Ovary (tissue), 9 donors: ENCODE data around the gene SIX3. TPM values are rescaled to one million over a fixed set of nuclear protein-coding genes. Genes with fewer than 3 reads are reported as not detected.

ENCODE experiments used
- DNase-seq, 5 donors: peaks; one replicate each; pipeline ENCODE4 v3.0.0-alpha.2; 2019 to 2020
- H3K27ac ChIP-seq, 2 donors: fragments of 200-600 bp; one replicate each; pipeline versions ENCODE4 v1.5.1 to v1.8.0; 2019 to 2022
- H3K27me3 ChIP-seq: fragments of 200-600 bp; one replicate; pipeline ENCODE4 v1.8.0; 2022
- H3K36me3 ChIP-seq: fragments of 200-600 bp; sonication (generic); one replicate; pipeline ENCODE4 v1.5.1; 2019
- H3K4me1 ChIP-seq: one replicate; pipeline ENCODE4 v1.8.1; 2013; ENCODE audit warnings: mild to moderate bottlenecking, moderate library complexity; ENCODE audit not compliant: insufficient read depth
- H3K4me3 ChIP-seq: fragments of 200-600 bp; sonication (generic); one replicate; pipeline ENCODE4 v1.5.1; 2017
- H3K9me3 ChIP-seq, 2 donors: fragments of 200-600 bp in 1 of 2; sonication (generic) in 1 of 2; one replicate each; pipeline versions ENCODE4 v1.5.1 to v1.8.1; 2013 to 2019; ENCODE audit warnings: mild to moderate bottlenecking in 1 of 2, moderate library complexity in 1 of 2
- CTCF ChIP-seq, 3 donors: fragments of 450-650 bp in 2 of 3; fragments of 200-600 bp in 1 of 3; IDR thresholded peaks; one replicate each; pipeline versions ENCODE4 v1.5.1 to v1.8.0; 2016 to 2022; ENCODE audit warnings: antibody characterized with exemption in 3 of 3, mild to moderate bottlenecking in 1 of 3
- EP300 ChIP-seq: sonication (generic); formaldehyde crosslinking; IDR thresholded peaks from one replicate; pipeline ENCODE4 v1.6.1; 2017; ENCODE audit warnings: antibody characterized with exemption
- POLR2A ChIP-seq: fragments of 450-650 bp; IDR thresholded peaks from one replicate; pipeline ENCODE4 v1.6.1; 2017; ENCODE audit warnings: antibody characterized with exemption, mild to moderate bottlenecking, moderate library complexity
- WGBS, 3 donors: extraction: QIAGEN DNeasy Blood & Tissue Kit in 1 of 3; methylation state at CpG; one replicate each; pipeline versions ENCODE4 v1.1.5 to v1.1.7; 2013 to 2017; 5-methylcytosine and 5-hydroxymethylcytosine counted together
- intact Hi-C, 4 donors: fragments of 100-400 bp; cut with DNase I; formaldehyde crosslinking; loops; one replicate each; pipeline versions ENCODE4 v1.11.0 to v1.15.1; 2022 to 2023
- polyA plus RNA-seq, 2 donors: library from polyadenylated mRNA; stranded (reverse); fragments of 200-250 nt in 1 of 2; fragments of 350-450 nt in 1 of 2; fragmentation: Illumina TruSeq in 1 of 2; extraction: RNeasy Lipid Tissue Mini Kit (QIAGEN cat#74804) in 1 of 2; gene quantifications; one replicate each; pipeline ENCODE4 v1.2.3, GENCODE V29; 2013 to 2014
- total RNA-seq, 7 donors: library from RNA; depleted of rRNA in 2 of 7; stranded (reverse); fragments of >200 nt in 2 of 7; fragmentation: NEBNext Ultra II Directional in 3 of 7; extraction: Animal tissue kit (Norgen Biotek cat#: 25700) in 3 of 7; gene quantifications; one replicate each; pipeline versions ENCODE4 v1.1.0 to v1.2.4, GENCODE V29; 2016 to 2023
- donor health status: DM: no; HTN: no; CAD: no; lungs with moderate emphysema.
- donor health status: DM: no; HTN: no; CAD: no.
- donor health status: Bipolar disorder and iron deficiency.
- donor health status: DM: yes; HTN: yes; CAD: no.
- donor health status: DM: no; HTN: no; CAD: no.
- donor health status: DM: yes; HTN: yes; CAD: no.

SIX3 gene
- total and polyA plus RNA-seq, 9 donors = not detected

DNA sequence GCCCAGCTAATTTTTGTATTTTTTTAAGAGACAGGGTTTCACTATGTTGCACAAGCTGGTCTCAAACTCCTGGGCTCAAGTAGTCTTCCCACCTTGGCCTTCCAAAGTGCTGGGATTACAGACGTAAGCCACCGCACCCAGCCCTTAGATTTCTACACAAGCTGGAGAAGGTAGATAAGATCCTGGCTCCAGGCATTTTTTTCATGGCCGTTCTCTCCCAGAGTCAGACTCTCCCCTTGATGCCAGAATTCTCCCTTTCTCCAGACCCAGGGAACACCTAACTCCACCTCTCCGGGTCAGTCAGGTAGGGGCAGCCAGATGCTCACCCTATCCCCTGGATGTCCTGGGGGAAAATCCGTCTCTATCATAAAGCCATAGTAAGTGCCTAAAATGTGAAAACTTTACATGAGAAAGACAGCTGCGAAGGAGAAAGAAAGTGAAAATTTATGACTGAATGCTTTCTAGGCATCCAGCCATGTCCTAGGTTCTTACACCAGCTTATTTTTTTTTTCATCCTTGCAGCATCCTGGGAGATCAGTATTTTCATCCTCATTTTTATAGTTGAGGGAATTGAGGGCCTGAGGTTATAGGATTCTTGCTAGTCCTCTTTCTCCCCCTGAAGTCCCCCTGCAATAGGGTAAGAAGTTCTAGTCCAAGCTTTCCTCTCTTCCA is 16.3 kb downstream of the SIX3 start:
- WGBS, 3 donors = 50 to 67% (median 51%) methylated on average over 6 of the region's 6 CpGs
- no peak for TF ChIP-seq CTCF (IDR thresholded peaks at IDR 0.05)
- no peak for TF ChIP-seq EP300
- TF ChIP-seq POLR2A = no peak
- Histone ChIP-seq H3K27me3 (no peaks in the 10 kb centered on the region), H3K4me3 (no peak overlapping the region), H3K27ac (no peak overlapping the region), H3K4me1 (peaks cover 3% of the 10 kb centered on the region), H3K36me3 (no peaks in the 10 kb centered on the region), H3K9me3 (no peaks in the 10 kb centered on the region)
- intact Hi-C loops = loop anchor here in 3 of 4 donors (10.0 kb wide), 3 partner anchors 473 to 913 kb away; no protein-coding TSS in a partner anchor
- no peak for DNase-seq

GRCh38 chr2:44959855-44960254 is 18.4 kb downstream of the SIX3 start:
- Histone ChIP-seq H3K36me3 (no peaks in the 10 kb centered on the region), H3K27ac (no peak overlapping the region), H3K4me1 (peaks cover 3% of the 10 kb centered on the region), H3K9me3 (no peaks in the 10 kb centered on the region), H3K27me3 (no peaks in the 10 kb centered on the region), H3K4me3 (no peak overlapping the region)
- 51 to 59% (median 55%) methylated on average over 6 of the region's 6 CpGs for WGBS, 3 donors
- intact Hi-C loops = loop anchor here in 3 of 4 donors (10.0 kb wide), 3 partner anchors 475 to 915 kb away; no protein-coding TSS in a partner anchor
- no peak for TF ChIP-seq EP300
- no peak for TF ChIP-seq POLR2A
- no peak for TF ChIP-seq CTCF (IDR thresholded peaks at IDR 0.05)
- no peak for DNase-seq

DNA sequence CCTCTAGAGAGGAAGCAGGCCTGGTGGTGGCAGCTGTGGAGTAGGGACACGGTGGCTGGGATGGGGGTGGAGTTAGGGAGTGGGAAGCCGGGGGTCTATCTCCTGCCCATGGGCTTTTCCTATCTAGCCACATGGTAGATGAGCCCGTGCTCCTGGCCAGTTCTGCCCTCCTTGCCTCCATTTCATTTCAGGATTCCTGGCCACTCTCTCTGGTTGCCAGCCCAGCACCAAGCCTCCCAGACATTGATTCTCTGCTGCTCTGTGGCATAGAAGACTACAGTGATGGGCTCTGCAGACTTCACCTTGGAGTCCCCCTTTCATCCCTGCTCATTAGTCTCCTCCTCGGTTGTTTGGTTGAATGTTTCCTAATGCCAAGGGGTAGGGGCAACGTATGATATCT is 19.4 kb downstream of the SIX3 start:
- no peak for DNase-seq
- WGBS, 3 donors = 64 to 81% (median 69%) methylated on average over 5 of the region's 5 CpGs
- TF ChIP-seq EP300 (no peak), POLR2A (no peak), CTCF (IDR thresholded peaks at IDR 0.05) (no peak)
- Histone ChIP-seq H3K27me3 (no peaks in the 10 kb centered on the region), H3K4me1 (no peaks in the 10 kb centered on the region), H3K9me3 (no peaks in the 10 kb centered on the region), H3K36me3 (no peaks in the 10 kb centered on the region), H3K27ac (no peak overlapping the region), H3K4me3 (no peak overlapping the region)
- intact Hi-C loops = no loop called here

- 75 to 87% (median 78%) methylated on average over 5 of the region's 5 CpGs for WGBS, 3 donors
- intact Hi-C loops = no loop called here
Measured at GRCh38 chr2:44962176-44962695, 20.7 kb downstream of the SIX3 start.

More at GRCh38 chr2:44962176-44962695, 20.7 kb downstream of the SIX3 start:
- H3K4me1 ChIP-seq = no peaks in the 10 kb centered on the region
- H3K9me3 ChIP-seq = no peaks in the 10 kb centered on the region
- TF ChIP-seq POLR2A (no peak), EP300 (no peak), CTCF (IDR thresholded peaks at IDR 0.05) (no peak)
- no peak overlapping the region for H3K4me3 ChIP-seq
- no peaks in the 10 kb centered on the region for H3K36me3 ChIP-seq
- H3K27ac ChIP-seq = no peak overlapping the region
- no peak for DNase-seq
- no peaks in the 10 kb centered on the region for H3K27me3 ChIP-seq
